Endothelial cell of umbilical vein (primary cell): ENCODE results near the gene CIRBP. TPM values are rescaled to one million over a fixed set of nuclear protein-coding genes. Genes with fewer than 3 reads are reported as not detected.

Source experiments
- BruUV-seq: library from RNA; stranded (reverse); fragments of 400-500 nt; replicated peaks from 2 replicates; lab custom pipeline; 2021; lab: Mats Ljungman, UMichigan
- CTCF ChIA-PET: fragments of 300-600, 350-600 bp; sonication (Branson Sonifier 250); formaldehyde crosslinking; loops from one replicate; lab custom pipeline; 2021; ENCODE audit warnings: antibody characterized with exemption, inconsistent platforms; lab: Charles Lee
- POLR2A ChIA-PET: fragments of 300-600, 350-600 bp; sonication (Branson Sonifier 250); formaldehyde crosslinking; loops from one replicate; lab custom pipeline; 2021; ENCODE audit warnings: antibody characterized with exemption, inconsistent platforms; lab: Charles Lee
- DNase-seq: peaks from one replicate; pipeline ENCODE4 v3.0.0-alpha.2; 2011; ENCODE audit warnings: low read depth, low spot score
- FAIRE-seq: peaks from 2 replicates; lab custom pipeline; 2011; peaks lifted over from hg19 to GRCh38; lab: Jason Lieb, UNC
- H2AFZ ChIP-seq: 2 replicates; pipeline ENCODE4 v1.6.0; 2012; ENCODE audit warnings: low read depth, low read length, control low read depth, inconsistent platforms
- H3K27ac ChIP-seq: 2 replicates; pipeline ENCODE4 v1.5.1; 2011; ENCODE audit warnings: low read depth, mild to moderate bottlenecking, control low read depth, low read length, moderate library complexity; ENCODE audit not compliant: insufficient read depth
- H3K27me3 ChIP-seq, 2 experiments: 2 replicates each; pipeline versions ENCODE4 v1.6.0 to v1.6.1; 2011; ENCODE audit warnings: low read length in 2 of 2, mixed read lengths in 1 of 2; ENCODE audit not compliant: control insufficient read depth in 2 of 2, insufficient read depth in 2 of 2
- H3K36me3 ChIP-seq, 2 experiments: 2 replicates in 1 of 2; 3 replicates in 1 of 2; pipeline ENCODE4 v1.5.1; 2011; ENCODE audit warnings: low read length in 2 of 2, mild to moderate bottlenecking in 1 of 2, moderate library complexity in 1 of 2; ENCODE audit not compliant: control insufficient read depth in 2 of 2, insufficient read depth in 2 of 2; ENCODE audit errors: extremely low read depth in 1 of 2
- H3K4me1 ChIP-seq: 3 replicates; pipeline ENCODE4 v1.5.1; 2011; ENCODE audit warnings: mild to moderate bottlenecking, low read length; ENCODE audit not compliant: control insufficient read depth, insufficient read depth; ENCODE audit errors: extremely low read depth
- H3K4me2 ChIP-seq: 2 replicates; pipeline ENCODE4 v1.6.1; 2011; ENCODE audit warnings: low read length, control low read depth, mixed read lengths; ENCODE audit not compliant: insufficient read depth
- H3K4me3 ChIP-seq, 3 experiments: fragments of 200-600 bp in 1 of 3; sonication (generic), shearing (Covaris generic) in 1 of 3; replicated peaks in 1 of 3; 2 replicates each; pipeline ENCODE4 v1.5.1; 2011 to 2016; ENCODE audit warnings: control low read depth in 3 of 3, low read length in 3 of 3, mild to moderate bottlenecking in 2 of 3, inconsistent platforms in 1 of 3, low read depth in 1 of 3, moderate library complexity in 1 of 3; ENCODE audit not compliant: insufficient read depth in 1 of 3
- H3K79me2 ChIP-seq: 2 replicates; pipeline ENCODE4 v1.6.0; 2012; ENCODE audit warnings: low read length, inconsistent platforms; ENCODE audit not compliant: control insufficient read depth, insufficient read depth
- H3K9ac ChIP-seq: replicated peaks from 2 replicates; pipeline ENCODE3; 2011; ENCODE audit warnings: low read length, control low read depth; ENCODE audit not compliant: insufficient read depth; ENCODE audit errors: extremely low read depth
- H3K9me1 ChIP-seq: replicated peaks from 3 replicates; pipeline ENCODE4 v1.6.0; 2011; ENCODE audit warnings: mild to moderate bottlenecking, low read length; ENCODE audit not compliant: control insufficient read depth, insufficient read depth; ENCODE audit errors: extremely low read depth
- H3K9me3 ChIP-seq: replicated peaks from 2 replicates; pipeline ENCODE4 v1.5.1; 2012; ENCODE audit warnings: low read length, inconsistent platforms; ENCODE audit not compliant: control insufficient read depth, insufficient read depth
- H4K20me1 ChIP-seq: replicated peaks from 2 replicates; pipeline ENCODE3; 2011; ENCODE audit warnings: mild to moderate bottlenecking, low read length; ENCODE audit not compliant: control insufficient read depth, insufficient read depth; ENCODE audit errors: extremely low read depth
- CTCF ChIP-seq, 2 donors: IDR thresholded peaks; 1 replicate in 1 of 2; 2 replicates in 1 of 2; pipeline ENCODE4 v1.5.1; 2011; ENCODE audit warnings: low read length in 2 of 2, mild to moderate bottlenecking in 2 of 2, moderate library complexity in 2 of 2, control low read depth in 1 of 2, inconsistent platforms in 1 of 2, low read depth in 1 of 2; ENCODE audit not compliant: insufficient read depth in 1 of 2; ENCODE audit errors: extremely low read depth in 1 of 2
- EZH2 ChIP-seq: IDR thresholded peaks from 2 replicates; pipeline ENCODE4 v1.6.1; 2012; ENCODE audit warnings: borderline replicate concordance, low read depth, mild to moderate bottlenecking, moderate library complexity, low read length, inconsistent platforms; ENCODE audit not compliant: severe bottlenecking
- FOS ChIP-seq: IDR thresholded peaks from 2 replicates; pipeline ENCODE4 v1.6.1; 2011; ENCODE audit warnings: mild to moderate bottlenecking, low read length, moderate library complexity, borderline replicate concordance; ENCODE audit not compliant: insufficient read depth
- GATA2 ChIP-seq: IDR thresholded peaks from 2 replicates; pipeline ENCODE4 v1.7.0; 2011; ENCODE audit warnings: low read depth, mild to moderate bottlenecking, moderate library complexity, mixed read lengths, low read length; ENCODE audit not compliant: insufficient read length, insufficient read depth
- JUN ChIP-seq: IDR thresholded peaks from 2 replicates; pipeline ENCODE4 v1.6.1; 2011; ENCODE audit warnings: borderline replicate concordance, low read depth; ENCODE audit not compliant: insufficient read length, insufficient read depth
- MAX ChIP-seq: IDR thresholded peaks from 2 replicates; pipeline ENCODE4 v1.6.1; 2011; ENCODE audit not compliant: insufficient read depth, insufficient read length
- MYC ChIP-seq: IDR thresholded peaks from one replicate; pipeline ENCODE4 v1.6.1; 2011; ENCODE audit warnings: mild to moderate bottlenecking, low read depth, low read length
- dilution Hi-C: fragments of 300-500 bp; cut with MboI; formaldehyde crosslinking; loops from one replicate; pipeline ENCODE4 v1.15.0; 2019; ENCODE audit warnings: low sequenced_read_pairs; ENCODE audit not compliant: extremely low pct_ligation_motif_present
- intact Hi-C: fragments of 100-400 bp; cut with micrococcal nuclease; formaldehyde crosslinking; loops from one replicate; pipeline ENCODE4 v1.10.0; 2022
- polyA plus RNA-seq, 4 experiments: library from polyadenylated mRNA; depleted of rRNA in 3 of 4; stranded (reverse) in 3 of 4; unstranded in 1 of 4; fragments of >200 nt; gene quantifications; 2 replicates each; pipeline versions ENCODE4 v1.2.1 to v1.2.3, GENCODE V29; 2011 to 2012; ENCODE audit warnings: missing spikeins in 1 of 4
- total RNA-seq: library from RNA; stranded (reverse); gene quantifications from 2 replicates; pipeline ENCODE4 v1.2.3, GENCODE V29; 2021

CIRBP gene
- total and polyA plus RNA-seq, 2 donors (not counting 3 experiments of a cell fraction or from before 2014, with no cell fraction given): 225 to 439 TPM

GRCh38 chr19:1290196-1290702 lies 21.1 kb downstream of the CIRBP start:
- no peaks in the 10 kb centered on the region for H3K9me3 ChIP-seq
- H3K27me3 ChIP-seq: peaks cover 5 to 9% of the 10 kb centered on the region in 2 experiments
- FAIRE-seq (no peak), DNase-seq (no peak)
- H3K4me2 ChIP-seq: no peak overlapping the region
- no peaks in the 10 kb centered on the region for H3K9me1 ChIP-seq
- H3K4me1 ChIP-seq: peaks cover under 1% of the 10 kb centered on the region
- no peak overlapping the region for H3K27ac ChIP-seq
- H3K79me2 ChIP-seq: no peaks in the 10 kb centered on the region
- no peak overlapping the region for H3K9ac ChIP-seq
- TF ChIP-seq GATA2 (no peak), MYC (no peak), MAX (no peak), JUN (no peak), EZH2 (no peak), CTCF (IDR thresholded peaks at IDR 0.05; ENCODE audit: extremely low read depth in 1 of 2, insufficient read depth in 1 of 2, low read depth in 1 of 2, low read length in 2 of 2) (no peak), FOS (no peak)
- dilution Hi-C loops (no loop called here), intact Hi-C loops (no loop called here)
- ChIA-PET CTCF (interaction anchor here (1.2 kb wide), 1 partner anchor 36 kb away, joined by 3 read pairs; no protein-coding TSS in a partner anchor), POLR2A (no interaction called here)
- BruUV-seq: no TSS peak
- H3K4me3 ChIP-seq: no peak overlapping the region
- no peaks in the 10 kb centered on the region for H4K20me1 ChIP-seq
- no peak overlapping the region for H2AFZ ChIP-seq
- H3K36me3 ChIP-seq: no peaks in the 10 kb centered on the region
